Loucy (cell line): ENCODE results near the gene ZFTA.
A peak's percentile ranks its signal among the peaks of the same experiment; 100 is the strongest.

Source experiments
- H2AFZ ChIP-seq: fragments of 200-600 bp; sonication (generic); 2 replicates; pipeline ENCODE4 v1.6.0; 2016; ENCODE audit warnings: antibody characterized with exemption, mild to moderate bottlenecking, low read length, moderate library complexity
- H3F3A ChIP-seq: fragments of 200-600 bp; 2 replicates; pipeline ENCODE4 v1.6.0; 2016; ENCODE audit warnings: antibody characterized with exemption, low read depth, mild to moderate bottlenecking
- H3K27me3 ChIP-seq: fragments of 200-600 bp; sonication (generic); 2 replicates; pipeline ENCODE4 v1.6.1; 2014; ENCODE audit warnings: low read length, mild to moderate bottlenecking; ENCODE audit not compliant: insufficient read depth, poor library complexity, severe bottlenecking
- H3K36me3 ChIP-seq: fragments of 200-600 bp; sonication (generic); 2 replicates; pipeline ENCODE4 v1.6.1; 2016; ENCODE audit warnings: low read length; ENCODE audit not compliant: insufficient read depth
- H3K4me1 ChIP-seq: fragments of 200-600 bp; sonication (generic); 2 replicates; pipeline ENCODE4 v1.5.1; 2014; ENCODE audit warnings: low read length, mild to moderate bottlenecking; ENCODE audit not compliant: insufficient read depth, poor library complexity, severe bottlenecking
- H3K4me2 ChIP-seq: fragments of 200-600 bp; sonication (generic); 2 replicates; pipeline ENCODE4 v1.6.0; 2014; ENCODE audit warnings: antibody characterized with exemption, low read length, low read depth, mild to moderate bottlenecking; ENCODE audit not compliant: poor library complexity, severe bottlenecking
- H3K4me3 ChIP-seq: fragments of 200-600 bp; sonication (generic); 2 replicates; pipeline ENCODE4 v1.5.1; 2014; ENCODE audit warnings: low read length, mild to moderate bottlenecking, mixed read lengths; ENCODE audit not compliant: poor library complexity, severe bottlenecking
- H3K79me2 ChIP-seq: fragments of 200-600 bp; sonication (generic); 2 replicates; pipeline ENCODE4 v1.6.1; 2014; ENCODE audit warnings: low read length; ENCODE audit not compliant: insufficient read depth
- H3K9ac ChIP-seq: fragments of 200-600 bp; sonication (generic); 2 replicates; pipeline ENCODE4 v1.6.0; 2014; ENCODE audit warnings: mild to moderate bottlenecking, low read depth, low read length, moderate library complexity; ENCODE audit not compliant: poor library complexity, severe bottlenecking
- H3K9me2 ChIP-seq: fragments of 200-600 bp; sonication (generic); replicated peaks from 2 replicates; pipeline ENCODE4 v1.6.1; 2016; ENCODE audit warnings: low read depth, low read length, mixed read lengths
- H3K9me3 ChIP-seq: fragments of 200-600 bp; sonication (generic); 2 replicates; pipeline ENCODE4 v1.6.1; 2014; ENCODE audit warnings: mild to moderate bottlenecking, antibody characterized with exemption, low read length, low read depth; ENCODE audit not compliant: insufficient read depth
- H4K20me1 ChIP-seq: fragments of 200-600 bp; sonication (generic); 2 replicates; pipeline ENCODE4 v1.6.0; 2014; ENCODE audit warnings: antibody characterized with exemption, low read length, mild to moderate bottlenecking; ENCODE audit not compliant: insufficient read depth, poor library complexity, severe bottlenecking
- CTCF ChIP-seq: fragments of 200-600 bp; sonication (generic); conservative IDR thresholded peaks from 2 replicates; pipeline ENCODE4 v1.5.1; 2014; ENCODE audit warnings: mild to moderate bottlenecking, antibody characterized with exemption, low read length
- EZH2phosphoT487 ChIP-seq: fragments of 200-600 bp; IDR thresholded peaks from 2 replicates; pipeline ENCODE4 v1.6.1; 2018; ENCODE audit warnings: antibody characterized with exemption, mild to moderate bottlenecking, moderate library complexity, borderline replicate concordance

The ZFTA gene

GRCh38 chr11:63747011-63747410 lies 21.6 kb downstream of the ZFTA start:
- H3K79me2 ChIP-seq: peaks cover 45% of the 10 kb centered on the region; the same call in 1 of the 2 replicates
- peaks cover 3% of the 10 kb centered on the region for H3K4me1 ChIP-seq
- no peaks in the 10 kb centered on the region for H3K9me3 ChIP-seq
- H3K9me2 ChIP-seq: no peaks in the 10 kb centered on the region
- peaks cover 31% of the 10 kb centered on the region for H3K36me3 ChIP-seq
- no peaks in the 10 kb centered on the region for H3K27me3 ChIP-seq
- H3K4me2 ChIP-seq: no peak overlapping the region
- H3K9ac ChIP-seq: no peak overlapping the region
- H4K20me1 ChIP-seq: peaks cover 18% of the 10 kb centered on the region
- no peak for TF ChIP-seq CTCF
- no peak for TF ChIP-seq EZH2phosphoT487
- no peak overlapping the region for H2AFZ ChIP-seq
- no peak overlapping the region for H3K4me3 ChIP-seq
- no peaks in the 10 kb centered on the region for H3F3A ChIP-seq

DNA sequence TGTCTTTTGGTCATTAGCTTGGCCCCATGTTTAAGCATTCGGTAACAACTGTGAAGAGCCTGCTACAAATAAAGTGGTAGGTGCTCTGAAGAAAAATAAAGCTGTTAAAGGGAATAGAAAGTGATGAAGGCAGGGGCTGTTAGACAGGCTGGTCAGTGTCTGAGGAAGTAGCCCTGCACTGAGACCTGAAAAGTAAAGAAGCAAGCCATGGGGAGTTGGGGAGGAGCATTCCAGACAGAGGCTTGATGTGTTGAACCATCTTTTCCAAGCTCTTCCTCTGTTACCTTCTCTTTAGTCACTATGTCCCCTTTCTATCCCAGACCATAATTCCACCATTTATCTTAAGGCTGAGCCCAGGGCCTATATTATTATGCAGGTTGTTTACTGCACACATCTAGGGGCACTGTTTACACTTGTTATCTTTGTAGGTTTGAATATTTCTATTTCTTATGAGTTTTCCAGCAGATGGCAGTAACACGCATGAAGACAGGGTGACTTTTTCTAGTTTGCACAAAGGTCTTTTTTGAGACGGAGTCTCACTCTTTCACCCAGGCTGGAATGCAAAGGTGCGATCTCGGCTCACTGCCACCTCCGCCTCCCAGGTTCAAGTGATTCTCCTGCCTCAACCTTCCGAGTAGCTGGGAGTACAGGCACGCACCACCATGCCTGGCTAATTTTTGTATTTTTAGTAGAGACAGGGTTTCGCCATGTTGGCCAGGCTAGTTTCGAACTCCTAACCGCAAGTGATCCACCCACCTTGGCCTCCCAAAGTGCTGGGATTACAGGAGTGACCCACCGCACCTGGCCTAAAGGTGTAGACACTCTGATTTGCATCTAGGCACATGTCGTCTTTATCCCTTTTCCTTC lies 23.0 kb downstream of the ZFTA start:
- H3K27me3 ChIP-seq: no peaks in the 10 kb centered on the region
- no peak overlapping the region for H3K9ac ChIP-seq
- H3F3A ChIP-seq: no peaks in the 10 kb centered on the region
- H2AFZ ChIP-seq: no peak overlapping the region
- TF ChIP-seq CTCF (peak; percentile 55), EZH2phosphoT487 (no peak)
- H4K20me1 ChIP-seq: peaks cover 18% of the 10 kb centered on the region
- peaks cover 16% of the 10 kb centered on the region for H3K36me3 ChIP-seq
- peaks cover 55% of the 10 kb centered on the region; the same call in 1 of the 2 replicates for H3K79me2 ChIP-seq
- peaks cover 3% of the 10 kb centered on the region for H3K4me1 ChIP-seq
- H3K9me2 ChIP-seq: no peaks in the 10 kb centered on the region
- H3K4me2 ChIP-seq: no peak overlapping the region
- no peaks in the 10 kb centered on the region for H3K9me3 ChIP-seq
- no peak overlapping the region for H3K4me3 ChIP-seq

DNA sequence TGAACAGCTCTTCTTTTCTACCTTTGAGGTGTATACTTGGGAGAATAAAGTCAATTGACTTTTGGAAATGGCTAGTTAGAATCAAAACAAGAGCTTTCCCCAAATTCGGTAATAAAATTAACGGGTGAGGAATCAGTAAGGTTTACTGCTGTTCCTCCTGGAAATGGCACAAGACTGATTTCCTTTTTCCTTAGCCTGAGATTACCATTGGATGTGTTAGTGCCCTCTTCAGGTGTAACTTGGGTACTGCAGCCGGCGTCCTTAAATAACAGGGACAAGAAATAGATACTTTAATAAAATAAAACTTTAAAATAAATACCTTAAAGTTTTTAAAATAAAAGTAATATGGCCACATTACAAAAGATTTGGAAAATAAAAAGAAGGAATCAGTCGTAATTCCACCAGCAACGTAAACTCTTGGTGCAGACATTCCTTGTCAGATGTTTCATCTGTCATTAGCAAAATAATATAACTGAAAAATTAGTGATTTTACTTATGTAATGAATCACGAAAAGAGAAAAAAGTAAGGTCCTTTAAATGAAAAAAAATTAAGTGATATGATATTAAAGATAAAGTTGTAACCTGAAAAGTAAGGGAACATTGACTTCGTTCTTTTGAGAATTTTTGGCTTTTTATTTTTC lies 29.7 kb downstream of the ZFTA start:
- Histone ChIP-seq H3K9ac (no peak overlapping the region), H3F3A (no peaks in the 10 kb centered on the region), H3K4me2 (peak overlapping the region; percentile 9), H3K4me3 (no peak overlapping the region), H2AFZ (no peak overlapping the region), H3K9me2 (no peaks in the 10 kb centered on the region), H4K20me1 (peaks cover 17% of the 10 kb centered on the region), H3K79me2 (peaks cover 27% of the 10 kb centered on the region), H3K27me3 (no peaks in the 10 kb centered on the region), H3K4me1 (peaks cover 13% of the 10 kb centered on the region), H3K9me3 (no peaks in the 10 kb centered on the region), H3K36me3 (no peaks in the 10 kb centered on the region)
- TF ChIP-seq EZH2phosphoT487 (no peak), CTCF (peak; percentile 76)
